Brain microvascular endothelial cell (primary cell): ENCODE results near the gene KNDC1.

Experiments used
- DNase-seq: peaks from one replicate; pipeline ENCODE4 v3.0.0-alpha.2; 2020
- H3K27ac ChIP-seq: fragments of 250-450 bp; sonication (Bioruptor Pico); 2 replicates; pipeline ENCODE4 v1.5.1; 2020; ENCODE audit warnings: mild to moderate bottlenecking, moderate library complexity
- H3K27me3 ChIP-seq: fragments of 250-450 bp; sonication (Bioruptor Pico); replicated peaks from 2 replicates; pipeline ENCODE4 v1.5.1; 2020; ENCODE audit warnings: mild to moderate bottlenecking
- H3K36me3 ChIP-seq: fragments of 250-450 bp; sonication (Bioruptor Pico); replicated peaks from 2 replicates; pipeline ENCODE4 v1.5.1; 2020; ENCODE audit warnings: mild to moderate bottlenecking
- H3K4me3 ChIP-seq: 2 replicates; pipeline ENCODE4 v1.5.1; 2011; ENCODE audit warnings: low read depth, mild to moderate bottlenecking, control low read depth, low read length, moderate library complexity
- CTCF ChIP-seq: IDR thresholded peaks from 2 replicates; pipeline ENCODE4 v1.5.1; 2011; ENCODE audit warnings: low read depth, mild to moderate bottlenecking, moderate library complexity, low read length, control low read depth, inconsistent platforms; ENCODE audit errors: missing control alignments
- in situ Hi-C: cut with HindIII; loops from 2 replicates; pipeline ENCODE4 v1.10.0; 2017; ENCODE audit warnings: low sequenced_read_pairs, low pct_ligation_motif_present

KNDC1 gene

GRCh38 chr10:133162910-133163856 is 3.2 kb downstream of the KNDC1 start:
- H3K27ac ChIP-seq: no peak overlapping the region
- peaks cover 25% of the 10 kb centered on the region for H3K27me3 ChIP-seq

GRCh38 chr10:133163889-133164815 is 4.1 kb downstream of the KNDC1 start:
- no peak for DNase-seq
- no peak for TF ChIP-seq CTCF
- no peak overlapping the region for H3K4me3 ChIP-seq
- H3K27me3 ChIP-seq: peaks cover 23% of the 10 kb centered on the region
- in situ Hi-C loops: no loop called here
- no peaks in the 10 kb centered on the region for H3K36me3 ChIP-seq
- no peak overlapping the region for H3K27ac ChIP-seq

More at GRCh38 chr10:133162910-133163856, 3.2 kb downstream of the KNDC1 start:
- TF ChIP-seq CTCF: no peak
- in situ Hi-C loops: no loop called here
- Histone ChIP-seq H3K4me3 (no peak overlapping the region), H3K36me3 (no peaks in the 10 kb centered on the region)
- no peak for DNase-seq

GRCh38 chr10:133164816-133165555 is 5.0 kb downstream of the KNDC1 start:
- peaks cover 23% of the 10 kb centered on the region for H3K27me3 ChIP-seq
- no peak overlapping the region for H3K27ac ChIP-seq
- no peak overlapping the region for H3K4me3 ChIP-seq
- no peak for DNase-seq
- no peak for TF ChIP-seq CTCF
- in situ Hi-C loops: no loop called here
- H3K36me3 ChIP-seq: no peaks in the 10 kb centered on the region

- H3K36me3 ChIP-seq: no peaks in the 10 kb centered on the region
- DNase-seq: no peak
- H3K27me3 ChIP-seq: peaks cover 18% of the 10 kb centered on the region
- H3K4me3 ChIP-seq: no peak overlapping the region
- TF ChIP-seq CTCF: no peak
- in situ Hi-C loops: no loop called here
- no peak overlapping the region for H3K27ac ChIP-seq
Observed at GRCh38 chr10:133165556-133166503, 5.8 kb downstream of the KNDC1 start.

GRCh38 chr10:133166504-133166827 is 6.4 kb downstream of the KNDC1 start:
- Histone ChIP-seq H3K27ac (no peak overlapping the region), H3K36me3 (no peaks in the 10 kb centered on the region), H3K4me3 (no peak overlapping the region), H3K27me3 (peaks cover 11% of the 10 kb centered on the region)
- no peak for TF ChIP-seq CTCF
- no peak for DNase-seq
- in situ Hi-C loops: no loop called here
